GM12878 (cell line): ENCODE measurements around the gene SSX2IP. TPM values are rescaled to one million over a fixed set of nuclear protein-coding genes. Genes with fewer than 3 reads are reported as not detected.

ENCODE experiments used
- ATAC-seq: fragments of 200-7000 bp; cut with Tn5 transposase; 3 replicates; pipeline ENCODE4 v1.9.1; 2020; ENCODE audit warnings: mild to moderate bottlenecking, moderate library complexity
- Bru-seq: library from RNA; stranded (reverse); fragments of 400-500 nt; gene quantifications from one replicate; lab custom pipeline; 2021; lab: Mats Ljungman, UMichigan
- BruChase-seq, 2 experiments: library from RNA; stranded (reverse); fragments of 400-500 nt; gene quantifications; one replicate each; lab custom pipeline; 2021; lab: Mats Ljungman, UMichigan
- BruUV-seq: library from RNA; stranded (reverse); fragments of 400-500 nt; replicated peaks from 2 replicates; lab custom pipeline; 2021; lab: Mats Ljungman, UMichigan
- CTCF ChIA-PET: fragments of 300-600 bp; sonication (Branson Sonifier 250); formaldehyde crosslinking; extraction: SDS; loops from one replicate; lab custom pipeline; 2021; ENCODE audit warnings: inconsistent platforms; lab: Yijun Ruan, JAX
- POLR2A ChIA-PET: fragments of 350-600 bp; formaldehyde crosslinking; extraction: SDS; loops from one replicate; lab custom pipeline; 2021; ENCODE audit warnings: inconsistent platforms; lab: Charles Lee
- RAD21 ChIA-PET: fragments of 300-600 bp; sonication (Branson Sonifier 250); formaldehyde crosslinking; loops from one replicate; lab custom pipeline; 2023; ENCODE audit warnings: antibody characterized with exemption; ENCODE audit not compliant: unreplicated experiment; lab: Charles Lee
- SMC1A ChIA-PET: fragments of 300-600 bp; sonication (Branson Sonifier 250); formaldehyde crosslinking; loops from one replicate; lab custom pipeline; 2023; ENCODE audit not compliant: unreplicated experiment, uncharacterized antibody; lab: Charles Lee
- DNase-seq: peaks from one replicate; pipeline ENCODE4 v3.0.0-alpha.2; 2011; ENCODE audit warnings: low read depth, low spot score
- FAIRE-seq: peaks from 3 replicates; lab custom pipeline; 2011; peaks lifted over from hg19 to GRCh38; lab: Jason Lieb, UNC
- H2AFZ ChIP-seq: 2 replicates; pipeline ENCODE4 v1.6.0; 2011; ENCODE audit warnings: low read depth, low read length, control low read depth; ENCODE audit not compliant: control insufficient read depth
- H3K27ac ChIP-seq: 2 replicates; pipeline ENCODE4 v1.5.1; 2011; ENCODE audit warnings: control low read depth; ENCODE audit not compliant: control insufficient read depth, insufficient read depth
- H3K27me3 ChIP-seq, 2 experiments: replicated peaks in 1 of 2; 2 replicates each; pipeline versions ENCODE4 v1.6.0 to v1.6.1; 2011; ENCODE audit warnings: low read length in 1 of 2; ENCODE audit not compliant: control insufficient read depth in 2 of 2, insufficient read depth in 2 of 2
- H3K36me3 ChIP-seq, 2 experiments: 2 replicates each; pipeline ENCODE4 v1.5.1; 2011; ENCODE audit warnings: low read length in 1 of 2; ENCODE audit not compliant: control insufficient read depth in 2 of 2, insufficient read depth in 2 of 2
- H3K4me1 ChIP-seq: 2 replicates; pipeline ENCODE4 v1.6.1; 2011; ENCODE audit warnings: mild to moderate bottlenecking, low read length, moderate library complexity, mixed read lengths; ENCODE audit not compliant: control insufficient read depth, insufficient read depth
- H3K4me2 ChIP-seq: 2 replicates; pipeline ENCODE4 v1.6.0; 2011; ENCODE audit warnings: control low read depth; ENCODE audit not compliant: control insufficient read depth, insufficient read depth
- H3K4me3 ChIP-seq: fragments of 200-600 bp; sonication (generic); 2 replicates; pipeline ENCODE4 v1.5.1; 2016
- H3K79me2 ChIP-seq: 2 replicates; pipeline ENCODE4 v1.6.0; 2011; ENCODE audit warnings: low read length; ENCODE audit not compliant: control insufficient read depth, insufficient read depth
- H3K9ac ChIP-seq: 2 replicates; pipeline ENCODE4 v1.8.0; 2011; ENCODE audit warnings: low read length, control low read depth, mixed read lengths; ENCODE audit not compliant: control insufficient read depth, insufficient read depth
- H3K9me3 ChIP-seq: replicated peaks from 3 replicates; pipeline ENCODE4 v1.5.1; 2011; ENCODE audit warnings: mild to moderate bottlenecking, low read length; ENCODE audit not compliant: control insufficient read depth, insufficient read depth
- H4K20me1 ChIP-seq: 2 replicates; pipeline ENCODE4 v1.6.0; 2011; ENCODE audit not compliant: control insufficient read depth, insufficient read depth
- BCL11A ChIP-seq: IDR thresholded peaks from 2 replicates; pipeline ENCODE4 v1.6.1; 2011; ENCODE audit warnings: low read depth, low read length
- CHD2 ChIP-seq: IDR thresholded peaks from 2 replicates; pipeline ENCODE4 v1.6.1; 2011; ENCODE audit warnings: low read depth, low read length, improper control_type of control experiment, borderline replicate concordance
- FOS ChIP-seq: IDR thresholded peaks from 3 replicates; pipeline ENCODE4 v1.6.1; 2011; ENCODE audit warnings: borderline replicate concordance; ENCODE audit not compliant: insufficient read length; ENCODE audit errors: extremely low read depth
- GATAD2B ChIP-seq: fragments of 450-650 bp; conservative IDR thresholded peaks from 2 replicates; pipeline ENCODE4 v1.6.1; 2017; ENCODE audit warnings: low read depth, mild to moderate bottlenecking, moderate library complexity
- POLR2AphosphoS5 ChIP-seq: IDR thresholded peaks from 2 replicates; pipeline ENCODE4 v1.6.1; 2011; ENCODE audit warnings: mild to moderate bottlenecking, low read length, inconsistent platforms
- SIX5 ChIP-seq: IDR thresholded peaks from 2 replicates; pipeline ENCODE4 v1.6.1; 2011; ENCODE audit warnings: mild to moderate bottlenecking, low read depth, low read length, moderate library complexity; ENCODE audit not compliant: severe bottlenecking
- SUZ12 ChIP-seq: fragments of 200-600 bp; sonication (generic); IDR thresholded peaks from one replicate; pipeline ENCODE4 v1.6.1; 2018; ENCODE audit warnings: antibody characterized with exemption, mild to moderate bottlenecking; ENCODE audit not compliant: unreplicated experiment
- TCF12 ChIP-seq: IDR thresholded peaks from 2 replicates; pipeline ENCODE4 v1.6.1; 2011; ENCODE audit warnings: low read depth, mild to moderate bottlenecking, low read length
- WGBS: methylation state at CpG from one replicate; pipeline ENCODE4 v1.1.6; 2016; ENCODE audit warnings: low lambda C conversion rate; ENCODE audit not compliant: insufficient replicate concordance, insufficient coverage; ENCODE audit errors: missing lambda C conversion rate; 5-methylcytosine and 5-hydroxymethylcytosine counted together
- in situ Hi-C: fragments of 300-500 bp; cut with MboI; formaldehyde crosslinking; loops from 9 replicates; pipeline ENCODE4 v1.14.3; 2018; ENCODE audit warnings: mixed read lengths
- intact Hi-C: fragments of 100-400 bp; cut with micrococcal nuclease; formaldehyde crosslinking; loops from one replicate; pipeline ENCODE4 v1.14.2; 2022; ENCODE audit not compliant: unreplicated experiment
- long read RNA-seq, 2 experiments: library from polyadenylated mRNA; unstranded; transcript quantifications; one replicate each; pipeline ENCODE4 v2.0.0, GENCODE V29; 2019 to 2020
- polyA minus RNA-seq, 3 experiments: library from RNA; depleted of rRNA, polyadenylated mRNA; stranded (reverse); fragments of >200 nt; gene quantifications; 2 replicates each; pipeline ENCODE4 v1.2.3, GENCODE V29; 2011
- polyA plus RNA-seq, 11 experiments: library from polyadenylated mRNA; depleted of rRNA in 4 of 11; unstranded in 6 of 11; stranded (reverse) in 5 of 11; fragments of >200 nt; fragmentation: Nextera tagmentation in 4 of 11; fragmentation: Illumina TruSeq in 1 of 11; extraction: Ambion mirVana in 4 of 11; extraction: Trizol in 1 of 11; gene quantifications; 1 replicate in 1 of 11; 2 replicates in 10 of 11; pipeline versions ENCODE4 v1.2.1 to v1.2.3, GENCODE V29; 2011 to 2016; ENCODE audit warnings: inconsistent platforms in 2 of 11, missing spikeins in 2 of 11, low read depth in 1 of 11
- total RNA-seq, 4 experiments: library from RNA; depleted of rRNA in 3 of 4; stranded (reverse); fragments of >200 nt in 3 of 4; fragmentation: Illumina TruSeq in 1 of 4; extraction: Trizol in 1 of 4; gene quantifications; 2 replicates each; pipeline versions ENCODE4 v1.2.1 to v1.2.3, GENCODE V29; 2013 to 2021
- TF ChIP-seq, protein P1 (sequence below): fragments of 450-650 bp; IDR thresholded peaks from 2 replicates; pipeline ENCODE4 v1.6.1; 2016; ENCODE audit warnings: mild to moderate bottlenecking

SSX2IP gene, protein sequence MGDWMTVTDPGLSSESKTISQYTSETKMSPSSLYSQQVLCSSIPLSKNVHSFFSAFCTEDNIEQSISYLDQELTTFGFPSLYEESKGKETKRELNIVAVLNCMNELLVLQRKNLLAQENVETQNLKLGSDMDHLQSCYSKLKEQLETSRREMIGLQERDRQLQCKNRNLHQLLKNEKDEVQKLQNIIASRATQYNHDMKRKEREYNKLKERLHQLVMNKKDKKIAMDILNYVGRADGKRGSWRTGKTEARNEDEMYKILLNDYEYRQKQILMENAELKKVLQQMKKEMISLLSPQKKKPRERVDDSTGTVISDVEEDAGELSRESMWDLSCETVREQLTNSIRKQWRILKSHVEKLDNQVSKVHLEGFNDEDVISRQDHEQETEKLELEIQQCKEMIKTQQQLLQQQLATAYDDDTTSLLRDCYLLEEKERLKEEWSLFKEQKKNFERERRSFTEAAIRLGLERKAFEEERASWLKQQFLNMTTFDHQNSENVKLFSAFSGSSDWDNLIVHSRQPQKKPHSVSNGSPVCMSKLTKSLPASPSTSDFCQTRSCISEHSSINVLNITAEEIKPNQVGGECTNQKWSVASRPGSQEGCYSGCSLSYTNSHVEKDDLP
- total RNA-seq (2013; cell fraction: nucleolus; rRNA removed), result 13.3 and 15.2 TPM in 2 replicates
- total RNA-seq (2014; rRNA removed) (7.6 and 8.5 TPM in 2 replicates), total RNA-seq (2014; rRNA removed; fragmentation: Illumina TruSeq; extraction: Trizol) (14.0 and 14.6 TPM in 2 replicates), total RNA-seq (2021) (11.8 and 13.8 TPM in 2 replicates), polyA plus RNA-seq (2011; rRNA removed) (8.4 and 13.6 TPM in 2 replicates), polyA plus RNA-seq (2014; fragmentation: Illumina TruSeq; extraction: Trizol) (12.3 and 14.5 TPM in 2 replicates), polyA plus RNA-seq (2014; fragmentation: Nextera tagmentation; extraction: Ambion mirVana) (1 to 10 TPM; 3.3 to 3.9 TPM), polyA plus RNA-seq (2014; rRNA removed) (5.9 and 7.9 TPM in 2 replicates), polyA plus RNA-seq (2016; fragmentation: Nextera tagmentation; extraction: Ambion mirVana) (10 to 100 TPM; 12.8 TPM), polyA minus RNA-seq (2011; rRNA and poly(A)+ RNA removed) (3.2 and 6.9 TPM in 2 replicates), Bru-seq, nascent RNA (percentile 59 among the genes with signal in this experiment), BruChase-seq, experiment 1, labeled RNA remaining after a 6-hour chase (percentile 56 among the genes with signal in this experiment), BruChase-seq, experiment 2, labeled RNA remaining after a 2-hour chase (percentile 64 among the genes with signal in this experiment)
- polyA plus RNA-seq (2011; ENCODE audit: low read depth), result 1.8 TPM
- 1.7 and 2.4 TPM in 2 replicates for polyA plus RNA-seq (2011; cell fraction: cytosol; rRNA removed)
- polyA plus RNA-seq (2011; cell fraction: nucleus; rRNA removed), result 6.7 and 7.4 TPM in 2 replicates
- 3.6 and 3.7 TPM in 2 replicates for polyA plus RNA-seq (2012)
- polyA minus RNA-seq (2011; cell fraction: cytosol; rRNA and poly(A)+ RNA removed), result 1.3 and 2.9 TPM in 2 replicates
- 6.2 and 10.2 TPM in 2 replicates for polyA minus RNA-seq (2011; cell fraction: nucleus; rRNA and poly(A)+ RNA removed)
- long read RNA-seq, experiment 1, full-length matches to known transcripts, result 5 of 6 reads
- long read RNA-seq, experiment 1, partial matches to known transcripts, result 1 of 6 reads
- long read RNA-seq, experiment 1, other reads (novel, unspliced or antisense), result 0 of 6 reads
- long read RNA-seq, experiment 2, full-length matches to known transcripts, result 15 of 44 reads
- long read RNA-seq, experiment 2, partial matches to known transcripts, result 9 of 44 reads
- long read RNA-seq, experiment 2, other reads (novel, unspliced or antisense), result 20 of 44 reads

DNA sequence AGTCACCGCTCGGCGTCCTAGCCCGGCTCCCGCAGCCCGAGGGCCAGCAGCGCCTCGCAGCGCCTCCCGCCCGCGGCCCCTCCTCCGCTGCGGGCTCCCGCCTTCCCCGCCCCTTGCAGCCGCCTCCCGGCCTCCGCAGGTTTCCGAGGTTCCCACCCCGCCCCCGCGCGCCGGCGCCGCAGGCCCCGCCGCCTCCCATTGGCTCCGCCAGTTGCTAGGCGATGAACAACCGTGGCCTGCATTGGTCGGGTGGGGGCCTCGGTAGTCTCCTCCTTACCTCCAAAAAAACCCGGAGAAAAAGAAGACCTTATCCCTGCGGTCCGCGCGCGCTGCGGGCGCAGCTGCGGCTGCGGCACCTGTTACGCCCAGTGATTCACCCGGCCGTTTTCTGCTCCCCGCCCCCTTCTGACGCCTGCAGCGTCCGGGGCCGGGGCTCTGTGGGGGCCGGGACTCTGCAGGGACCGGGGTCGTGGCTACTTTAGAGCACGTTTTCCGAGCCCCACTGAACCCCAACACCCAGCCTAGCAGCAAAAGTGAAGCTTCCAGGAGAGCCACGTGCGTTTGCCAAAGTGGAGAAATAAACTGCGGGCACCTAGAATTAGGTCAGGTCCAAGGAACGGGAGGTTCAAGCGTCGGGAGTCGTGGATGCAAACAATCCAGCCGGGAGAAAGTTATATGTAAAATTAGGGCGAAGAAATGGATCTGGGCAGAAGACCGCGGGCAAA lies at the start of gene SSX2IP:
SSX2IP (minus strand) TSS at position 65 of the 725 bp plus-strand sequence. CDS start 19,242 bp downstream, outside the sequence.
- BruUV-seq, result no TSS peak
- TF ChIP-seq TCF12, result peak; percentile 69; the same call in 1 of the 2 replicates
- 0 out of 2 replicates have a peak, but pooled peaks have one; percentile 32 for TF ChIP-seq GATAD2B
- no peak for TF ChIP-seq SIX5
- TF ChIP-seq POLR2AphosphoS5, result peak; percentile 40; the same call in 1 of the 2 replicates
- no peak for TF ChIP-seq BCL11A
- TF ChIP-seq SUZ12, result no peak
- 0 out of 2 replicates have a peak, but pooled peaks have one; percentile 58 for TF ChIP-seq CHD2
- peak; percentile 34 for TF ChIP-seq FOS
- TF ChIP-seq, protein P1, sequence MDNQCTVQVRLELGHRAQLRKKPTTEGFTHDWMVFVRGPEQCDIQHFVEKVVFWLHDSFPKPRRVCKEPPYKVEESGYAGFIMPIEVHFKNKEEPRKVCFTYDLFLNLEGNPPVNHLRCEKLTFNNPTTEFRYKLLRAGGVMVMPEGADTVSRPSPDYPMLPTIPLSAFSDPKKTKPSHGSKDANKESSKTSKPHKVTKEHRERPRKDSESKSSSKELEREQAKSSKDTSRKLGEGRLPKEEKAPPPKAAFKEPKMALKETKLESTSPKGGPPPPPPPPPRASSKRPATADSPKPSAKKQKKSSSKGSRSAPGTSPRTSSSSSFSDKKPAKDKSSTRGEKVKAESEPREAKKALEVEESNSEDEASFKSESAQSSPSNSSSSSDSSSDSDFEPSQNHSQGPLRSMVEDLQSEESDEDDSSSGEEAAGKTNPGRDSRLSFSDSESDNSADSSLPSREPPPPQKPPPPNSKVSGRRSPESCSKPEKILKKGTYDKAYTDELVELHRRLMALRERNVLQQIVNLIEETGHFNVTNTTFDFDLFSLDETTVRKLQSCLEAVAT, result 0 out of 2 replicates have a peak, but pooled peaks have one; percentile 32

More for the DNA sequence above, at the start of gene SSX2IP:
- H3K36me3 ChIP-seq, result no peaks in the 10 kb centered on the region
- DNase-seq, result peak; percentile 65
- H3K4me1 ChIP-seq, result peaks cover 17% of the 10 kb centered on the region; the same call in 1 of the 2 replicates
- H3K9ac ChIP-seq, result peak within 1 kb of the TSS; percentile 84
- peaks cover 12% of the 10 kb centered on the region for H3K79me2 ChIP-seq
- H3K27ac ChIP-seq, result peak within 1 kb of the TSS; percentile 78
- no peaks in the 10 kb centered on the region for H4K20me1 ChIP-seq
- peak; percentile 93 for ATAC-seq
- CTCF ChIA-PET, result no interaction called here
- POLR2A ChIA-PET, result interaction anchor here (1.5 to 2.3 kb wide), 3 partner anchors 13 to 25 kb away, joined by 4 to 6 read pairs (median 5); no protein-coding TSS in a partner anchor
- H3K9me3 ChIP-seq, result no peaks in the 10 kb centered on the region
- H2AFZ ChIP-seq, result peak within 1 kb of the TSS; percentile 95
- peak within 1 kb of the TSS; percentile 98 for H3K4me3 ChIP-seq
- SMC1A ChIA-PET, result interaction anchor here (1.0 to 1.3 kb wide), 2 partner anchors 30 to 34 kb away, joined by 3 read pairs; no protein-coding TSS in a partner anchor
- RAD21 ChIA-PET, result interaction anchor here (1.3 to 3.5 kb wide), 3 partner anchors 30 to 63 kb away, joined by 3 to 15 read pairs (median 5); no protein-coding TSS in a partner anchor
- FAIRE-seq, result no peak
- under 1% methylated on average over 36 of the region's 68 CpGs for WGBS
- intact Hi-C loops, result no loop called here
- peak within 1 kb of the TSS; percentile 91 for H3K4me2 ChIP-seq
- H3K27me3 ChIP-seq, result no peaks in the 10 kb centered on the region
- in situ Hi-C loops, result no loop called here
